ENCODE data around the gene ITM2B.

- TF ChIP-seq ATF3 (CRISPR knock-in tag; conservative IDR thresholded peaks at IDR 0.05) (no peak), CTCF (IDR thresholded peaks at IDR 0.05) (no peak), NR1H2 (CRISPR knock-in tag; IDR thresholded peaks at IDR 0.05) (no peak), NR3C1 (CRISPR knock-in tag; conservative IDR thresholded peaks at IDR 0.05; ENCODE audit: low read depth) (no peak), ZNF232 (CRISPR knock-in tag; IDR thresholded peaks at IDR 0.05) (no peak), ZNF219 (CRISPR knock-in tag; IDR thresholded peaks at IDR 0.05; ENCODE audit: borderline replicate concordance) (no peak)
Measured at GRCh38 chr13:48236528-48237353, 3.7 kb downstream of the ITM2B start.
